ENCODE measurements around the gene MITF.

Gene MITF

DNA sequence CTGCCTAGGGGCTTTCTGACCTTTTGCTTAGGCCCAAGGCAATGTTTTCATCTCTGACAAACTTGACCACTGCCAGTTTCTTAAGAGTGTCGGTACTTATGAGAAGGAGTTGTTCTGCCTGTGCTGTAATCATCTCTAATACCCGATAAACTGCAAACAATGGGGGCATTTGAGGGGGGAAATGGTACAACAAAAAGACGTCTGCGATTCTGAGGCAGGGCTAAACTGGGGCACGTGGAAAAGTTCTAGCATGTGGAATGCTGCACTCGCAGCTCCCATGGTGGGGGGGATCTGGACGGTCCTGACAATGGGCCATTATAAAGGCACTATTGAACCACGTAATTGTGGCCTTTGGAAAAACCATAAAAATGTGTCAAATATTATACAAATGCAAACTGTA, 187.1 kb downstream of the MITF start:
- no peaks in the 10 kb centered on the region for H3K4me1 ChIP-seq
- TF ChIP-seq CTCF (IDR thresholded peaks at IDR 0.05; ENCODE audit: low read depth, low read length), result no peak
- DNase-seq, result no peak
- no peaks in the 10 kb centered on the region; the same call in 1 of the 2 replicates for H3K27me3 ChIP-seq
- no peaks in the 10 kb centered on the region for H3K36me3 ChIP-seq
- H3K4me3 ChIP-seq (ENCODE audit: low read depth, low read length), result no peak overlapping the region
- H3K9me3 ChIP-seq, result no peaks in the 10 kb centered on the region

- Histone ChIP-seq H3K27me3 (no peaks in the 10 kb centered on the region; the same call in 1 of the 2 replicates), H3K4me1 (no peaks in the 10 kb centered on the region), H3K9me3 (no peaks in the 10 kb centered on the region), H3K36me3 (no peaks in the 10 kb centered on the region), H3K4me3 (ENCODE audit: low read depth, low read length) (no peak overlapping the region)
- DNase-seq, result no peak
- TF ChIP-seq CTCF (IDR thresholded peaks at IDR 0.05; ENCODE audit: low read depth, low read length), result no peak
Measured at GRCh38 chr3:69927571-69927970, 188.3 kb downstream of the MITF start.

DNA sequence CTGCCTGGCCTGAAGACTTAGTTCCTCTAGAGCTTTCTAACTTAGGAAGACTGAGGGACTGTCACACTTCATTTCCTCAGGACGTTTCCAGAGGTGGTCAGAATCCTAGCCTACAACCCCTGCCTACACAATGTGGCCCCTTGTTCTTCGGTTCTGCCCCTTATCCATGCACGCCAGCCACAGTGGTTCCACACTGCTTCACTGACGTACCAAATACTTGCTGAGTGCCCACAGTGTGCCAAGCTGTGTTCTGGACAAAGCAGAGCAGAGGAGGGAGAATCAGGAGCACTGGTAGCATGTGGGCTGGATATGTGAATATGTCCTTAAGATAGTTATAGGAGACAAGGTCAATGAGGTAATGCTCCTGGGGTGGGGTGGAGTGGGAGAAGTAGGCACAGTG, 189.8 kb downstream of the MITF start:
- Histone ChIP-seq H3K4me1 (no peaks in the 10 kb centered on the region), H3K27me3 (no peaks in the 10 kb centered on the region; the same call in 1 of the 2 replicates), H3K4me3 (ENCODE audit: low read depth, low read length) (no peak overlapping the region), H3K9me3 (no peaks in the 10 kb centered on the region), H3K36me3 (no peaks in the 10 kb centered on the region)
- TF ChIP-seq CTCF (IDR thresholded peaks at IDR 0.05; ENCODE audit: low read depth, low read length), result no peak
- no peak for DNase-seq

GRCh38 chr3:69930564-69930963, 191.3 kb downstream of the MITF start:
- no peak for DNase-seq
- Histone ChIP-seq H3K36me3 (no peaks in the 10 kb centered on the region), H3K4me1 (no peaks in the 10 kb centered on the region), H3K27me3 (no peaks in the 10 kb centered on the region; the same call in 1 of the 2 replicates), H3K9me3 (no peaks in the 10 kb centered on the region), H3K4me3 (ENCODE audit: low read depth, low read length) (no peak overlapping the region)
- no peak for TF ChIP-seq CTCF (IDR thresholded peaks at IDR 0.05; ENCODE audit: low read depth, low read length)

DNA sequence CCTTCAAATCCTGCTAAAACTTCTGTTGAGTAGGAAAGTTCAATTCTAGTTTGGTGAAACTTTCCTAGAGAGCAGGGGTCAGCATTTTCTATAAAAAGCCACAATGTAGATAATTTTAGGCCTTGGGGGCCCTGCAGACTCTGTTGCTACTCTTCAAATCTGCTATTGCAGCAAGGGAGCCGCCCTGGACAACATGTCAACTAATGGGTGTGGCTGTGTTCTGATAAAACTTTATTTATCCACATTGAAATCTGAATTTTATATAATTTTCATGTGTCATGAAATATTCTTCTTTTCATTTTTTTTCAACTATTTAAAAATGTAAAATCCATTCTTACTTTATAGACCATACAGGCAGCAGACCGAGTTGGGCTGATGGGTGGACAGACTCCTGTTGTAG, 192.8 kb downstream of the MITF start:
- no peak for TF ChIP-seq CTCF (IDR thresholded peaks at IDR 0.05; ENCODE audit: low read depth, low read length)
- Histone ChIP-seq H3K27me3 (no peaks in the 10 kb centered on the region; the same call in 1 of the 2 replicates), H3K36me3 (no peaks in the 10 kb centered on the region), H3K4me3 (ENCODE audit: low read depth, low read length) (no peak overlapping the region), H3K4me1 (no peaks in the 10 kb centered on the region), H3K9me3 (no peaks in the 10 kb centered on the region)
- no peak for DNase-seq

GRCh38 chr3:69932501-69932900, 193.2 kb downstream of the MITF start:
- H3K9me3 ChIP-seq, result no peaks in the 10 kb centered on the region
- H3K4me1 ChIP-seq, result no peaks in the 10 kb centered on the region
- no peak for DNase-seq
- no peaks in the 10 kb centered on the region for H3K36me3 ChIP-seq
- TF ChIP-seq CTCF (IDR thresholded peaks at IDR 0.05; ENCODE audit: low read depth, low read length), result no peak
- no peak overlapping the region for H3K4me3 ChIP-seq (ENCODE audit: low read depth, low read length)
- H3K27me3 ChIP-seq, result no peaks in the 10 kb centered on the region; the same call in 1 of the 2 replicates

All from BE2C (cell line).